Measurements from ENCODE around the gene DNAJC1.

GRCh38 chr10:21919906-21920305 lies 83.6 kb downstream of the DNAJC1 start:
- TF ChIP-seq CTCF (IDR thresholded peaks at IDR 0.05; ENCODE audit: borderline replicate concordance, extremely low read depth, low read length, poor library complexity, severe bottlenecking) (no peak), EZH2 (IDR thresholded peaks at IDR 0.05; ENCODE audit: borderline replicate concordance, low read depth, low read length, severe bottlenecking) (no peak)
